BE2C (cell line): ENCODE results near the gene ADK.

Source experiments
- DNase-seq: peaks from one replicate; pipeline ENCODE4 v3.0.0-alpha.2; 2020
- H3K27me3 ChIP-seq: fragments of 250-450 bp; sonication (Bioruptor Pico); 2 replicates; pipeline ENCODE4 v1.5.1; 2020; ENCODE audit warnings: mild to moderate bottlenecking
- H3K36me3 ChIP-seq: fragments of 250-450 bp; sonication (Bioruptor Pico); 2 replicates; pipeline ENCODE4 v1.5.1; 2020; ENCODE audit warnings: mild to moderate bottlenecking
- H3K4me1 ChIP-seq: fragments of 250-450 bp; sonication (Bioruptor Pico); 2 replicates; pipeline ENCODE4 v1.5.1; 2020
- H3K4me3 ChIP-seq: 2 replicates; pipeline ENCODE4 v1.5.1; 2011; ENCODE audit warnings: low read depth, low read length
- H3K9me3 ChIP-seq: fragments of 250-450 bp; sonication (Bioruptor Pico); 2 replicates; pipeline ENCODE4 v1.5.1; 2020
- CTCF ChIP-seq: IDR thresholded peaks from 2 replicates; pipeline ENCODE4 v1.5.1; 2012; ENCODE audit warnings: mild to moderate bottlenecking, low read depth, low read length

The ADK gene

GRCh38 chr10:74728225-74728624, 577.2 kb downstream of the ADK start:
- no peak for DNase-seq
- no peaks in the 10 kb centered on the region for H3K4me1 ChIP-seq
- TF ChIP-seq CTCF, result no peak

GRCh38 chr10:74730246-74730645, 579.2 kb downstream of the ADK start:
- DNase-seq, result no peak
- Histone ChIP-seq H3K9me3 (no peaks in the 10 kb centered on the region), H3K4me1 (no peaks in the 10 kb centered on the region), H3K4me3 (no peak overlapping the region), H3K36me3 (no peaks in the 10 kb centered on the region), H3K27me3 (no peaks in the 10 kb centered on the region)
- no peak for TF ChIP-seq CTCF

More at GRCh38 chr10:74728225-74728624, 577.2 kb downstream of the ADK start:
- H3K4me3 ChIP-seq, result no peak overlapping the region
- no peaks in the 10 kb centered on the region for H3K27me3 ChIP-seq
- no peaks in the 10 kb centered on the region for H3K36me3 ChIP-seq
- no peaks in the 10 kb centered on the region for H3K9me3 ChIP-seq

- no peak for DNase-seq
- Histone ChIP-seq H3K4me1 (no peaks in the 10 kb centered on the region), H3K36me3 (no peaks in the 10 kb centered on the region), H3K4me3 (no peak overlapping the region), H3K9me3 (no peaks in the 10 kb centered on the region), H3K27me3 (no peaks in the 10 kb centered on the region)
- TF ChIP-seq CTCF, result no peak
Observed at GRCh38 chr10:74733612-74734011, 582.6 kb downstream of the ADK start.

- no peaks in the 10 kb centered on the region for H3K9me3 ChIP-seq
- TF ChIP-seq CTCF, result no peak
- H3K4me1 ChIP-seq, result no peaks in the 10 kb centered on the region
- H3K4me3 ChIP-seq, result no peak overlapping the region
- no peaks in the 10 kb centered on the region for H3K36me3 ChIP-seq
- no peaks in the 10 kb centered on the region for H3K27me3 ChIP-seq
- DNase-seq, result no peak
Observed at GRCh38 chr10:74736029-74736428, 585.0 kb downstream of the ADK start.

GRCh38 chr10:74738052-74738451, 587.0 kb downstream of the ADK start:
- no peak for DNase-seq
- no peak overlapping the region for H3K4me3 ChIP-seq

GRCh38 chr10:74738542-74738941, 587.5 kb downstream of the ADK start:
- H3K4me3 ChIP-seq, result no peak overlapping the region
- no peak for DNase-seq

More at GRCh38 chr10:74738052-74738451, 587.0 kb downstream of the ADK start:
- Histone ChIP-seq H3K4me1 (no peaks in the 10 kb centered on the region), H3K36me3 (no peaks in the 10 kb centered on the region), H3K9me3 (no peaks in the 10 kb centered on the region), H3K27me3 (no peaks in the 10 kb centered on the region)
- no peak for TF ChIP-seq CTCF

More at GRCh38 chr10:74738542-74738941, 587.5 kb downstream of the ADK start:
- Histone ChIP-seq H3K9me3 (no peaks in the 10 kb centered on the region), H3K4me1 (no peaks in the 10 kb centered on the region), H3K27me3 (no peaks in the 10 kb centered on the region), H3K36me3 (no peaks in the 10 kb centered on the region)
- no peak for TF ChIP-seq CTCF
